T-helper 1 cell treated with Interleukin-12 subunit alpha and Interleukin-12 subunit beta and Interleukin-4 antibody, amounts not matched to agents 30 μg/mL and 1 μg/mL, for 36 hours (primary cell): ENCODE measurements around the gene SERPINA6.
"Not testable (repeated sequence)": the region's sequence is repeated elsewhere in the genome, so short reads cannot be mapped to it uniquely, and the experiment has no call there.

ENCODE experiments used
- H3K27ac Mint-ChIP-seq: one replicate; pipeline ENCODE4 v1.8.0; 2021; ENCODE audit warnings: mild to moderate bottlenecking, mixed read lengths
- H3K27me3 Mint-ChIP-seq: one replicate; pipeline ENCODE4 v1.8.0; 2021; ENCODE audit warnings: low read depth, mixed read lengths
- H3K36me3 Mint-ChIP-seq: one replicate; pipeline ENCODE4 v1.8.0; 2021; ENCODE audit warnings: low read depth, mixed read lengths
- H3K4me1 Mint-ChIP-seq: one replicate; pipeline ENCODE4 v1.8.0; 2021; ENCODE audit warnings: low read depth, mixed read lengths
- H3K4me3 Mint-ChIP-seq: one replicate; pipeline ENCODE4 v1.8.0; 2021; ENCODE audit warnings: mild to moderate bottlenecking, moderate library complexity, mixed read lengths
- H3K9me3 Mint-ChIP-seq: one replicate; pipeline ENCODE4 v1.8.0; 2021; ENCODE audit warnings: mixed read lengths

SERPINA6 gene

GRCh38 chr14:94322648-94323570 lies at the start of gene SERPINA6:
TSS of gene SERPINA6 (minus strand) at chr14:94323336. CDS start at chr14:94314648, 8,688 bp downstream.
- H3K9me3 Mint-ChIP-seq: no peaks in the 10 kb centered on the region
- no peak within 1 kb of the TSS for H3K27ac Mint-ChIP-seq
- no peaks in the 10 kb centered on the region for H3K4me1 Mint-ChIP-seq

GRCh38 chr14:94372021-94372605 lies 49.0 kb upstream of the SERPINA6 start:
- no peaks in the 10 kb centered on the region for H3K36me3 Mint-ChIP-seq
- H3K27ac Mint-ChIP-seq: no peak overlapping the region
- no peaks in the 10 kb centered on the region for H3K9me3 Mint-ChIP-seq
- H3K4me3 Mint-ChIP-seq: no peak overlapping the region
- peaks cover 5% of the 10 kb centered on the region for H3K27me3 Mint-ChIP-seq
- no peaks in the 10 kb centered on the region for H3K4me1 Mint-ChIP-seq

More at GRCh38 chr14:94322648-94323570, at the start of gene SERPINA6:
- Mint-ChIP-seq H3K27me3 (no peaks in the 10 kb centered on the region), H3K36me3 (no peaks in the 10 kb centered on the region), H3K4me3 (no peak within 1 kb of the TSS)

- no peaks in the 10 kb centered on the region for H3K4me1 Mint-ChIP-seq
- H3K4me3 Mint-ChIP-seq: no peak overlapping the region
- H3K36me3 Mint-ChIP-seq: no peaks in the 10 kb centered on the region
- H3K27ac Mint-ChIP-seq: no peak overlapping the region
- peaks cover 5% of the 10 kb centered on the region for H3K27me3 Mint-ChIP-seq
- no peaks in the 10 kb centered on the region for H3K9me3 Mint-ChIP-seq
Observed at GRCh38 chr14:94370524-94370910, 47.4 kb upstream of the SERPINA6 start.

- not testable (repeated sequence) for H3K27ac Mint-ChIP-seq, H3K9me3 Mint-ChIP-seq, H3K4me3 Mint-ChIP-seq, H3K27me3 Mint-ChIP-seq, H3K4me1 Mint-ChIP-seq, H3K36me3 Mint-ChIP-seq
Observed at GRCh38 chr14:94369766-94370523, 46.8 kb upstream of the SERPINA6 start.

- Mint-ChIP-seq H3K9me3 (no peaks in the 10 kb centered on the region), H3K4me3 (no peak overlapping the region), H3K4me1 (no peaks in the 10 kb centered on the region), H3K36me3 (no peaks in the 10 kb centered on the region), H3K27me3 (peaks cover 1% of the 10 kb centered on the region), H3K27ac (no peak overlapping the region)
Observed at GRCh38 chr14:94368956-94369355, 45.8 kb upstream of the SERPINA6 start.

- Mint-ChIP-seq H3K4me3 (no peak overlapping the region), H3K27me3 (no peaks in the 10 kb centered on the region), H3K36me3 (no peaks in the 10 kb centered on the region), H3K4me1 (no peaks in the 10 kb centered on the region), H3K27ac (no peak overlapping the region), H3K9me3 (no peaks in the 10 kb centered on the region)
Observed at GRCh38 chr14:94368243-94368590, 45.1 kb upstream of the SERPINA6 start.

GRCh38 chr14:94367347-94368242 lies 44.5 kb upstream of the SERPINA6 start:
- Mint-ChIP-seq H3K27ac (no peak overlapping the region), H3K4me3 (no peak overlapping the region)

GRCh38 chr14:94366146-94366915 lies 43.2 kb upstream of the SERPINA6 start, which contains the start of gene SERPINA2:
TSS of gene SERPINA2 (minus strand) at chr14:94366698.
- H3K36me3 Mint-ChIP-seq: no peaks in the 10 kb centered on the region
- H3K4me3 Mint-ChIP-seq: no peak within 1 kb of the TSS
- no peaks in the 10 kb centered on the region for H3K27me3 Mint-ChIP-seq
- H3K4me1 Mint-ChIP-seq: no peaks in the 10 kb centered on the region
- H3K9me3 Mint-ChIP-seq: no peaks in the 10 kb centered on the region
- H3K27ac Mint-ChIP-seq: no peak within 1 kb of the TSS

More at GRCh38 chr14:94367347-94368242, 44.5 kb upstream of the SERPINA6 start:
- Mint-ChIP-seq H3K9me3 (no peaks in the 10 kb centered on the region), H3K4me1 (no peaks in the 10 kb centered on the region), H3K27me3 (no peaks in the 10 kb centered on the region), H3K36me3 (no peaks in the 10 kb centered on the region)

- no peak overlapping the region for H3K27ac Mint-ChIP-seq
- no peak overlapping the region for H3K4me3 Mint-ChIP-seq
- H3K36me3 Mint-ChIP-seq: no peaks in the 10 kb centered on the region
- H3K4me1 Mint-ChIP-seq: no peaks in the 10 kb centered on the region
- H3K27me3 Mint-ChIP-seq: peaks cover 3% of the 10 kb centered on the region
- H3K9me3 Mint-ChIP-seq: no peaks in the 10 kb centered on the region
Observed at GRCh38 chr14:94365624-94366023, 42.5 kb upstream of the SERPINA6 start.

- H3K36me3 Mint-ChIP-seq: no peaks in the 10 kb centered on the region
- H3K4me1 Mint-ChIP-seq: no peaks in the 10 kb centered on the region
- H3K4me3 Mint-ChIP-seq: no peak overlapping the region
- peaks cover 5% of the 10 kb centered on the region for H3K27me3 Mint-ChIP-seq
- H3K9me3 Mint-ChIP-seq: no peaks in the 10 kb centered on the region
- no peak overlapping the region for H3K27ac Mint-ChIP-seq
Observed at GRCh38 chr14:94364964-94365363, 41.8 kb upstream of the SERPINA6 start.

- H3K4me3 Mint-ChIP-seq: no peak overlapping the region
Observed at GRCh38 chr14:94364037-94364436, 40.9 kb upstream of the SERPINA6 start.

GRCh38 chr14:94363151-94363624 lies 40.1 kb upstream of the SERPINA6 start:
- H3K36me3 Mint-ChIP-seq: no peaks in the 10 kb centered on the region
- peaks cover 5% of the 10 kb centered on the region for H3K27me3 Mint-ChIP-seq
- no peaks in the 10 kb centered on the region for H3K9me3 Mint-ChIP-seq
- H3K4me1 Mint-ChIP-seq: no peaks in the 10 kb centered on the region
- no peak overlapping the region for H3K27ac Mint-ChIP-seq
- H3K4me3 Mint-ChIP-seq: no peak overlapping the region

More at GRCh38 chr14:94364037-94364436, 40.9 kb upstream of the SERPINA6 start:
- Mint-ChIP-seq H3K9me3 (no peaks in the 10 kb centered on the region), H3K27ac (no peak overlapping the region), H3K36me3 (no peaks in the 10 kb centered on the region), H3K27me3 (peaks cover 5% of the 10 kb centered on the region), H3K4me1 (no peaks in the 10 kb centered on the region)

GRCh38 chr14:94362614-94363133 lies 39.5 kb upstream of the SERPINA6 start:
- no peak overlapping the region for H3K4me3 Mint-ChIP-seq
- no peaks in the 10 kb centered on the region for H3K4me1 Mint-ChIP-seq
- H3K27ac Mint-ChIP-seq: no peak overlapping the region
- H3K27me3 Mint-ChIP-seq: peaks cover 8% of the 10 kb centered on the region
- no peaks in the 10 kb centered on the region for H3K9me3 Mint-ChIP-seq
- H3K36me3 Mint-ChIP-seq: no peaks in the 10 kb centered on the region
